Measurements from ENCODE around the gene CCNI. TPM values are rescaled to one million over a fixed set of nuclear protein-coding genes. Genes with fewer than 3 reads are reported as not detected.
A peak's percentile ranks its signal among the peaks of the same experiment; 100 is the strongest.

CCNI gene
- total RNA-seq, 1 experiment from 2014 or later, result 240 TPM

- Histone ChIP-seq H3K27ac (ENCODE audit: insufficient read length, low read depth, low read length) (no peak overlapping the region), H3K14ac (ENCODE audit: insufficient read depth, low read length) (no peak overlapping the region), H2BK12ac (ENCODE audit: insufficient read length, low read depth, low read length) (no peak overlapping the region), H3K56ac (ENCODE audit: insufficient read length, low read depth, low read length) (no peak overlapping the region), H2AK5ac (ENCODE audit: insufficient read length, low read length) (no peak overlapping the region), H3K23ac (ENCODE audit: insufficient read length, low read depth, low read length) (no peak overlapping the region), H2AFZ (ENCODE audit: low read length) (no peak overlapping the region), H2BK20ac (ENCODE audit: low read depth, low read length, poor library complexity, severe bottlenecking) (no peak overlapping the region), H3K4me1 (ENCODE audit: insufficient read depth, low read length) (peaks cover 17% of the 10 kb centered on the region; the same call in 1 of the 2 replicates), H4K20me1 (ENCODE audit: control insufficient read depth, insufficient read depth, insufficient read length) (no peaks in the 10 kb centered on the region), H4K91ac (ENCODE audit: insufficient read length, low read depth, low read length) (no peak overlapping the region), H4K5ac (ENCODE audit: insufficient read length, low read depth, low read length) (no peak overlapping the region), H3K23me2 (ENCODE audit: insufficient read length, low read depth, low read length, poor library complexity, severe bottlenecking) (no peaks in the 10 kb centered on the region), H3K79me1 (ENCODE audit: insufficient read depth, low read depth, low read length, poor library complexity, severe bottlenecking) (no peaks in the 10 kb centered on the region), H3K18ac (ENCODE audit: insufficient read length, low read depth, low read length) (no peak overlapping the region), H3K9ac (ENCODE audit: extremely low read depth, insufficient read length, low read length) (no peak overlapping the region), H2BK15ac (ENCODE audit: low read depth, low read length) (no peak overlapping the region), H4K8ac (replicated peaks; ENCODE audit: insufficient read length, low read depth, low read length) (no peak overlapping the region), H2BK120ac (ENCODE audit: low read depth, low read length, poor library complexity, severe bottlenecking) (no peak overlapping the region), H2BK5ac (ENCODE audit: insufficient read length, low read length) (no peak overlapping the region), H3K4ac (ENCODE audit: low read depth, low read length) (no peak overlapping the region), H3K9me3 (ENCODE audit: control insufficient read depth, low read depth, low read length) (no peaks in the 10 kb centered on the region), H3K79me2 (ENCODE audit: insufficient read depth, low read length) (no peaks in the 10 kb centered on the region), H3K27me3 (ENCODE audit: insufficient read depth, low read length) (no peaks in the 10 kb centered on the region), H3K4me2 (ENCODE audit: insufficient read depth, insufficient read length, low read length) (no peak overlapping the region), H3T11ph (ENCODE audit: low read length) (no peak overlapping the region)
- Mint-ChIP-seq H3K36me3 (ENCODE audit: insufficient read depth in 1 of 3, low read depth in 3 of 3) (peaks cover 0 to 28% (median 16%) of the 10 kb centered on the region in 3 experiments; a peak in 4 of 7 replicates), H3K9me3 (no peaks in the 10 kb centered on the region), H3K27me3 (ENCODE audit: low read depth) (no peaks in the 10 kb centered on the region), H3K27ac (peak overlapping the region in 1 of 3 experiments; percentile 46; a peak in 2 of 7 replicates), H3K4me1 (peaks cover 35 to 55% of the 10 kb centered on the region in 2 experiments), H3K4me3 (no peak overlapping the region)
- no peak for DNase-seq
- no peak for TF ChIP-seq CTCF (conservative IDR thresholded peaks at IDR 0.05)
- no CpG with 5 or more reads among the region's 5 CpGs for WGBS (ENCODE audit: extremely low coverage, insufficient read length, low lambda C conversion rate)
Measured at GRCh38 chr4:77012726-77013125, 63.1 kb downstream of the CCNI start.
